Uterus (tissue), 4 donors: ENCODE results near the gene SLC8A1. TPM values are rescaled to one million over a fixed set of nuclear protein-coding genes. Genes with fewer than 3 reads are reported as not detected.

ENCODE experiments used
- DNase-seq, 2 donors: peaks; one replicate each; pipeline ENCODE4 v3.0.0-alpha.2; 2019 to 2020
- H3K27ac ChIP-seq, 2 donors: fragments of 200-600 bp; sonication (generic); 1 replicate in 1 of 2; 2 replicates in 1 of 2; pipeline ENCODE4 v1.5.1; 2016 to 2018
- H3K27me3 ChIP-seq, 2 donors: fragments of 200-600 bp; sonication (generic); one replicate each; pipeline ENCODE4 v1.5.1; 2018 to 2019; ENCODE audit warnings: control low read depth in 1 of 2
- H3K36me3 ChIP-seq, 2 donors: fragments of 200-600 bp; sonication (generic); one replicate each; pipeline ENCODE4 v1.5.1; 2019; ENCODE audit warnings: control low read depth in 1 of 2
- H3K4me1 ChIP-seq, 2 donors: fragments of 200-600 bp; sonication (generic); one replicate each; pipeline ENCODE4 v1.5.1; 2018 to 2019; ENCODE audit warnings: control low read depth in 1 of 2
- H3K4me3 ChIP-seq, 2 donors: fragments of 200-600 bp; sonication (generic); 1 replicate in 1 of 2; 2 replicates in 1 of 2; pipeline ENCODE4 v1.5.1; 2018 to 2019; ENCODE audit warnings: mild to moderate bottlenecking in 1 of 2
- H3K9me3 ChIP-seq, 2 donors: fragments of 200-600 bp; sonication (generic); one replicate each; pipeline ENCODE4 v1.5.1; 2019; ENCODE audit warnings: control low read depth in 1 of 2
- CTCF ChIP-seq, 4 experiments: fragments of 200-600 bp in 2 of 4; fragments of 450-650 bp in 2 of 4; sonication (generic) in 2 of 4; IDR thresholded peaks; one replicate each; pipeline ENCODE4 v1.5.1; 2016 to 2019; ENCODE audit warnings: antibody characterized with exemption in 4 of 4, mild to moderate bottlenecking in 2 of 4, moderate library complexity in 1 of 4
- POLR2A ChIP-seq, 2 donors: fragments of 450-650 bp; IDR thresholded peaks; one replicate each; pipeline ENCODE4 v1.6.1; 2016; ENCODE audit warnings: antibody characterized with exemption in 2 of 2, mild to moderate bottlenecking in 1 of 2, moderate library complexity in 1 of 2
- intact Hi-C: fragments of 100-400 bp; cut with DNase I; formaldehyde crosslinking; loops from one replicate; pipeline ENCODE4 v1.15.1; 2023; ENCODE audit warnings: low total_unique reads
- total RNA-seq, 4 donors: library from RNA; depleted of rRNA in 3 of 4; stranded (reverse); fragments of >200 nt in 3 of 4; gene quantifications; one replicate each; pipeline versions ENCODE4 v1.1.0 to v1.2.4, GENCODE V29; 2014 to 2023
- donor health status: DM: yes; HTN: yes; CAD: no.

SLC8A1 gene
- total RNA-seq, 4 donors from 2014 or later: 61.2 to 257 (median 140) TPM

- Histone ChIP-seq H3K4me3 (no peak overlapping the region), H3K9me3 (no peaks in the 10 kb centered on the region), H3K27me3 (no peaks in the 10 kb centered on the region), H3K36me3 (no peaks in the 10 kb centered on the region), H3K4me1 (peaks cover 11 to 17% of the 10 kb centered on the region in 2 donors), H3K27ac (peak overlapping the region; percentile 46 to 80)
- intact Hi-C loops: no loop called here
- TF ChIP-seq POLR2A (IDR thresholded peaks at IDR 0.05) (no peak), CTCF (IDR thresholded peaks at IDR 0.05) (no peak)
- no peak for DNase-seq
Observed at GRCh38 chr2:40202798-40203400, 249.0 kb downstream of the SLC8A1 start.

- intact Hi-C loops: no loop called here
- Histone ChIP-seq H3K27ac (peak overlapping the region in 1 of 2 donors; percentile 50), H3K4me1 (peaks cover 11 to 17% of the 10 kb centered on the region in 2 donors), H3K36me3 (no peaks in the 10 kb centered on the region), H3K27me3 (no peaks in the 10 kb centered on the region), H3K9me3 (no peaks in the 10 kb centered on the region), H3K4me3 (no peak overlapping the region)
- DNase-seq: no peak
- TF ChIP-seq POLR2A (IDR thresholded peaks at IDR 0.05) (no peak), CTCF (IDR thresholded peaks at IDR 0.05) (no peak)
Observed at GRCh38 chr2:40201425-40201824, 250.5 kb downstream of the SLC8A1 start.

- H3K4me1 ChIP-seq: peaks cover 11 to 17% of the 10 kb centered on the region in 2 donors
- no peaks in the 10 kb centered on the region for H3K9me3 ChIP-seq
- no peak overlapping the region for H3K4me3 ChIP-seq
- no peak for DNase-seq
- intact Hi-C loops: no loop called here
- peak overlapping the region; percentile 23 to 50 for H3K27ac ChIP-seq
- H3K36me3 ChIP-seq: no peaks in the 10 kb centered on the region
- no peaks in the 10 kb centered on the region for H3K27me3 ChIP-seq
- TF ChIP-seq POLR2A (IDR thresholded peaks at IDR 0.05): no peak
Observed at GRCh38 chr2:40200366-40200915, 251.4 kb downstream of the SLC8A1 start.

GRCh38 chr2:40199771-40200170, 252.1 kb downstream of the SLC8A1 start:
- Histone ChIP-seq H3K9me3 (no peaks in the 10 kb centered on the region), H3K4me1 (peaks cover 11 to 17% of the 10 kb centered on the region in 2 donors)

GRCh38 chr2:40197121-40197520, 254.8 kb downstream of the SLC8A1 start:
- H3K9me3 ChIP-seq: no peaks in the 10 kb centered on the region
- no peak overlapping the region for H3K4me3 ChIP-seq
- no peaks in the 10 kb centered on the region for H3K27me3 ChIP-seq
- H3K4me1 ChIP-seq: peaks cover 10 to 11% of the 10 kb centered on the region in 2 donors
- intact Hi-C loops: no loop called here
- H3K36me3 ChIP-seq: no peaks in the 10 kb centered on the region
- TF ChIP-seq CTCF (IDR thresholded peaks at IDR 0.05): no peak
- TF ChIP-seq POLR2A (IDR thresholded peaks at IDR 0.05): no peak
- no peak for DNase-seq
- no peak overlapping the region for H3K27ac ChIP-seq

More at GRCh38 chr2:40199771-40200170, 252.1 kb downstream of the SLC8A1 start:
- Histone ChIP-seq H3K27ac (no peak overlapping the region), H3K27me3 (no peaks in the 10 kb centered on the region), H3K36me3 (no peaks in the 10 kb centered on the region), H3K4me3 (no peak overlapping the region)
- DNase-seq: no peak
- no peak for TF ChIP-seq CTCF (IDR thresholded peaks at IDR 0.05)
- no peak for TF ChIP-seq POLR2A (IDR thresholded peaks at IDR 0.05)
- intact Hi-C loops: no loop called here
